Keratinocyte (primary cell): ENCODE data around the gene DTD1. TPM values are rescaled to one million over a fixed set of nuclear protein-coding genes. Genes with fewer than 3 reads are reported as not detected.

Experiments used
- DNase-seq: peaks from one replicate; pipeline ENCODE4 v3.0.0-alpha.2; 2011; ENCODE audit warnings: low read depth, missing footprints, low spot score
- FAIRE-seq: peaks from 2 replicates; lab custom pipeline; 2011; peaks lifted over from hg19 to GRCh38; lab: Jason Lieb, UNC
- H2AFZ ChIP-seq: 2 replicates; pipeline ENCODE4 v1.6.0; 2012; ENCODE audit warnings: low read length, control low read depth, inconsistent platforms; ENCODE audit not compliant: control insufficient read depth
- H3K27ac ChIP-seq: 2 replicates; pipeline ENCODE4 v1.5.1; 2011; ENCODE audit warnings: low read length; ENCODE audit not compliant: control insufficient read depth, insufficient read depth
- H3K27me3 ChIP-seq: 3 replicates; pipeline ENCODE4 v1.6.0; 2011; ENCODE audit warnings: low read length; ENCODE audit not compliant: control insufficient read depth, insufficient read depth; ENCODE audit errors: extremely low read depth
- H3K36me3 ChIP-seq, 2 experiments: 2 replicates in 1 of 2; 3 replicates in 1 of 2; pipeline ENCODE4 v1.5.1; 2011; ENCODE audit warnings: low read length in 2 of 2, mild to moderate bottlenecking in 1 of 2; ENCODE audit not compliant: control insufficient read depth in 2 of 2, insufficient read depth in 2 of 2; ENCODE audit errors: extremely low read depth in 1 of 2
- H3K4me1 ChIP-seq: 3 replicates; pipeline ENCODE4 v1.5.1; 2011; ENCODE audit warnings: low read length; ENCODE audit not compliant: control insufficient read depth, insufficient read depth; ENCODE audit errors: extremely low read depth
- H3K4me2 ChIP-seq: 3 replicates; pipeline ENCODE4 v1.6.0; 2011; ENCODE audit warnings: low read depth, low read length; ENCODE audit not compliant: control insufficient read depth, insufficient read depth; ENCODE audit errors: extremely low read depth
- H3K4me3 ChIP-seq, 3 experiments: fragments of 200-600 bp in 1 of 3; sonication (generic) in 1 of 3; 2 replicates in 2 of 3; 3 replicates in 1 of 3; pipeline ENCODE4 v1.5.1; 2011 to 2016; ENCODE audit warnings: low read length in 3 of 3, mild to moderate bottlenecking in 3 of 3, control low read depth in 2 of 3, inconsistent platforms in 1 of 3, low read depth in 1 of 3, mixed read lengths in 1 of 3, mixed run types in 1 of 3, moderate library complexity in 1 of 3; ENCODE audit not compliant: control insufficient read depth in 2 of 3, insufficient read depth in 2 of 3; ENCODE audit errors: extremely low read depth in 1 of 3
- H3K79me2 ChIP-seq: 2 replicates; pipeline ENCODE4 v1.6.0; 2012; ENCODE audit warnings: low read length; ENCODE audit not compliant: control insufficient read depth, insufficient read depth
- H3K9ac ChIP-seq: 3 replicates; pipeline ENCODE4 v1.6.0; 2011; ENCODE audit warnings: low read length; ENCODE audit not compliant: control insufficient read depth, insufficient read depth; ENCODE audit errors: extremely low read depth
- H3K9me1 ChIP-seq: 3 replicates; pipeline ENCODE4 v1.6.0; 2011; ENCODE audit warnings: low read length; ENCODE audit not compliant: control insufficient read depth, insufficient read depth; ENCODE audit errors: extremely low read depth
- H3K9me3 ChIP-seq: 2 replicates; pipeline ENCODE4 v1.5.1; 2012; ENCODE audit warnings: low read depth, low read length; ENCODE audit not compliant: control insufficient read depth
- H4K20me1 ChIP-seq: 3 replicates; pipeline ENCODE4 v1.6.0; 2011; ENCODE audit warnings: low read length; ENCODE audit not compliant: control insufficient read depth, insufficient read depth; ENCODE audit errors: extremely low read depth
- CTCF ChIP-seq, 3 experiments: IDR thresholded peaks in 1 of 3; conservative IDR thresholded peaks in 1 of 3; optimal IDR thresholded peaks in 1 of 3; 2 replicates in 2 of 3; 3 replicates in 1 of 3; pipeline versions ENCODE3 to v1.5.1; 2011; ENCODE audit warnings: low read length in 3 of 3, mild to moderate bottlenecking in 3 of 3, moderate library complexity in 2 of 3, control low read depth in 1 of 3, inconsistent platforms in 1 of 3; ENCODE audit not compliant: insufficient read depth in 2 of 3; ENCODE audit errors: extremely low read depth in 1 of 3
- EZH2 ChIP-seq: IDR thresholded peaks from one replicate; pipeline ENCODE4 v1.6.1; 2012; ENCODE audit warnings: inconsistent platforms, mild to moderate bottlenecking, low read length, moderate library complexity
- dilution Hi-C: fragments of 300-500 bp; cut with MboI; formaldehyde crosslinking; loops from one replicate; pipeline ENCODE4 v1.7.0; 2020; ENCODE audit warnings: low sequenced_read_pairs; ENCODE audit not compliant: extremely low pct_ligation_motif_present
- polyA plus RNA-seq, 5 experiments: library from polyadenylated mRNA; depleted of rRNA in 3 of 5; stranded (reverse) in 3 of 5; stranded (forward) in 1 of 5; unstranded in 1 of 5; fragments of >200 nt; gene quantifications; 1 replicate in 1 of 5; 2 replicates in 3 of 5; 3 replicates in 1 of 5; pipeline versions ENCODE4 v1.2.1 to v1.2.3, GENCODE V29; 2011 to 2012; ENCODE audit warnings: missing spikeins in 2 of 5, low read depth in 1 of 5, low replicate concordance in 1 of 5

The DTD1 gene
- polyA plus RNA-seq, 1 donor (not counting 4 experiments of a cell fraction or from before 2014, with no cell fraction given): 68.3 TPM

GRCh38 chr20:18795366-18795765 is 207.5 kb downstream of the DTD1 start:
- no peak overlapping the region for H2AFZ ChIP-seq
- no peaks in the 10 kb centered on the region for H3K79me2 ChIP-seq
- H3K27me3 ChIP-seq: no peaks in the 10 kb centered on the region
- H3K4me3 ChIP-seq: no peak overlapping the region
- FAIRE-seq: no peak
- peaks cover 5% of the 10 kb centered on the region for H3K4me1 ChIP-seq
- no peaks in the 10 kb centered on the region for H4K20me1 ChIP-seq
- TF ChIP-seq EZH2: no peak
- no peak for TF ChIP-seq CTCF (optimal IDR thresholded peaks at IDR 0.05 in 1 of 3, IDR thresholded peaks at IDR 0.05 in 1 of 3, conservative IDR thresholded peaks at IDR 0.05 in 1 of 3; ENCODE audit: extremely low read depth in 1 of 3, insufficient read depth in 2 of 3, low read length in 3 of 3)
- no peaks in the 10 kb centered on the region for H3K9me3 ChIP-seq
- H3K4me2 ChIP-seq: no peak overlapping the region
- dilution Hi-C loops: no loop called here
- H3K27ac ChIP-seq: no peak overlapping the region
- DNase-seq: no peak
- no peaks in the 10 kb centered on the region for H3K9me1 ChIP-seq
- no peaks in the 10 kb centered on the region for H3K36me3 ChIP-seq
- H3K9ac ChIP-seq: no peak overlapping the region

- Histone ChIP-seq H3K4me3 (no peak overlapping the region), H3K9me3 (no peaks in the 10 kb centered on the region), H2AFZ (no peak overlapping the region), H3K4me2 (no peak overlapping the region), H3K79me2 (no peaks in the 10 kb centered on the region), H3K9ac (no peak overlapping the region), H3K27ac (no peak overlapping the region), H4K20me1 (no peaks in the 10 kb centered on the region), H3K4me1 (peaks cover 5% of the 10 kb centered on the region), H3K9me1 (no peaks in the 10 kb centered on the region), H3K27me3 (no peaks in the 10 kb centered on the region), H3K36me3 (no peaks in the 10 kb centered on the region)
- dilution Hi-C loops: no loop called here
- FAIRE-seq: no peak
- no peak for TF ChIP-seq EZH2
- no peak for TF ChIP-seq CTCF (optimal IDR thresholded peaks at IDR 0.05 in 1 of 3, IDR thresholded peaks at IDR 0.05 in 1 of 3, conservative IDR thresholded peaks at IDR 0.05 in 1 of 3; ENCODE audit: extremely low read depth in 1 of 3, insufficient read depth in 2 of 3, low read length in 3 of 3)
- DNase-seq: no peak
Observed at GRCh38 chr20:18796282-18796833, 208.5 kb downstream of the DTD1 start.
